ENCODE results near the gene ITGB8.

The ITGB8 gene

DNA sequence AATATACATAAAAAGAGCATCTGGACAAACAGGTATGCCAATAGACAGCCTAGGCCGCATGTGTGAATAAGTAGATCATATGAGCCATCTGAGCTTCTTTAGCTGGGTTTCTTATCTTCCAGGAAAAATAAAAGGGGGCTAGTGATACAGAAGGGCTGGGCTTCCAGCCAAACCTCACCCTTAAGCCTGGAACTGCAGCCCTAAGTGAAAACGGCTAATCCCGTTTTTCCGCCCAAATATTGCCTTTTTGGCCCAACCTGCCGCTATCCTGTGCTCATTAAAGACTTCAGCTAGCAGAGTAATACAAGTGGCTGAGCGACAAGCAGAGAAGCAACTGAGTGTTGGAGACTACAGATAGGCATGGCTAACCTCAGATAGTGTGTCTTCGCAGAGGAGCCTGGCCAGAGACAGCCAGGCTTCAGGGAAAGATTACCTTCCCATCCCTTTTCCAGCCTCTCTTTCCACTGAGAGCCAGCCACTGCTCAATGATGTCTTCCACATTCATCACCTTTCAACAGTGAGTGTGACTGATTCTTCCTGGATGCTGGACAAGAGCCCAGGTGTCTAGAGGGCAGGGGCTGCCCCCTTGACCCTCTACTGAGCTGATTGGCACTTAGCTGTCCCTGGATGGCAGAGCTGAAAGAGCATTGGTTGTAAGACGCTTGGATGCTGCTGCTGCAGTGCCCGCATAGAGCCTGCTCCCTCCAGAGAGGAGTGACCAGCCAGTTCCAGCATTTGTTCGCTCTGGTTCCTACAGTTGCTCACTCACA lies 108.9 kb downstream of the ITGB8 start:
- H3K27ac Mint-ChIP-seq, result peak overlapping the region; percentile 14
- H3K4me1 Mint-ChIP-seq, result peaks cover 26% of the 10 kb centered on the region
- no peaks in the 10 kb centered on the region for H3K36me3 Mint-ChIP-seq
- H3K4me3 Mint-ChIP-seq, result no peak overlapping the region
- no peak for ATAC-seq
- H3K9me3 Mint-ChIP-seq, result no peaks in the 10 kb centered on the region
- H3K27me3 Mint-ChIP-seq, result peaks cover 15% of the 10 kb centered on the region

DNA sequence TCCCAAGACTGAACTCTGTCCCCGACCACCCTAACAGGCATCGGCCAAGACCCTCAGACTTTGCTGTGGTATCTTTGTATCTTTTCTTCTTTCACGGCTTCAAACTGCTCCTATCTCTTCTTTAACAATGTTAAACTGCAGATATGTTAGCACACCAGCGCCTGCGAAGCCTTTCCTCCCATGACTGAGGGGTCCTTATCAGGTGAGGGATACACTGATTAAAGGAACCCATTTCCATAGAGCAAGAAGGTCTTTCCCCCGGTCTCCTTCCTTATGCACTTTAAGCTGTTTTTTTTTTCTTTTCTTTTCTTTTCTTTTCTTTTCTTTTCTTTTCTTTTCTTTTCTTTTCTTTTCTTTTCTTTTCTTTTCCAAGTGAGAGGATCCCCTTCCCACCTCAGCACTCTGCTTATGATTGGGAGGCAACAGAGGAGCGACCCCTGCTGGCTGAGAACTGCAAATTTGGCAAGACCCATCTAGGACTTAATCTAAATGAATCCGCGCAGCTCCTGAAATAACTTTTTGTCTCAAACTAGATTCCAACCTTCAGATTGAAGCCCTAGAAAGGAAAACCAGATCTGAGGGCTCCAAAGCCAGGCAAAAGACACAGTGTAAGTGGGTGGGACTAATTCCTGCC lies 109.9 kb downstream of the ITGB8 start:
- H3K36me3 Mint-ChIP-seq, result no peaks in the 10 kb centered on the region
- H3K4me3 Mint-ChIP-seq, result no peak overlapping the region
- no peak overlapping the region for H3K27ac Mint-ChIP-seq
- H3K27me3 Mint-ChIP-seq, result peaks cover 23% of the 10 kb centered on the region
- H3K9me3 Mint-ChIP-seq, result no peaks in the 10 kb centered on the region
- H3K4me1 Mint-ChIP-seq, result peaks cover 26% of the 10 kb centered on the region
- ATAC-seq, result no peak

DNA sequence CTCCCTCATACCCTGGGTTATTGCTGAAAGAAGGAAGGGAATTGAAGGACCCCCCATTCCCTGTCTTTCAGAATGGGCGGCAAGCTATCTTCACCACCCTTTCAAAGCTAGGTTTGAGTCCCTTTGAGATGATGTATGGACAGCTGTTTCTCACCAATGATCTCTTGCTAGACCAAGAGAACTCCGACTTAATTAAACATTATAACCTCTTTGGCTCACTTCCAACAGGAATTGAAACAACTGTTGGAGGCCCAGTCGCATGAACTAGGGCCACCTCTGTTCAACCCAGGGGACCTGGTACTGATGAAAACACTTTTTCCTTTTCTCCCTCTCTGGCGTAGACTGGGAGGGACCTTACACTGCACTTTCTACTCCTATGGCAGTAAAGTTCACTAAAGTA lies 110.6 kb downstream of the ITGB8 start:
- ATAC-seq, result no peak
- H3K27me3 Mint-ChIP-seq, result peaks cover 23% of the 10 kb centered on the region
- no peak overlapping the region for H3K27ac Mint-ChIP-seq
- no peak overlapping the region for H3K4me3 Mint-ChIP-seq
- peaks cover 26% of the 10 kb centered on the region for H3K4me1 Mint-ChIP-seq
- H3K36me3 Mint-ChIP-seq, result no peaks in the 10 kb centered on the region
- no peaks in the 10 kb centered on the region for H3K9me3 Mint-ChIP-seq

GRCh38 chr7:20441991-20442441 lies 111.3 kb downstream of the ITGB8 start:
- Mint-ChIP-seq H3K4me3 (no peak overlapping the region), H3K4me1 (peaks cover 26% of the 10 kb centered on the region), H3K36me3 (no peaks in the 10 kb centered on the region), H3K27ac (no peak overlapping the region), H3K27me3 (peaks cover 23% of the 10 kb centered on the region), H3K9me3 (no peaks in the 10 kb centered on the region)
- no peak for ATAC-seq

GRCh38 chr7:20442951-20443350 lies 112.3 kb downstream of the ITGB8 start:
- Mint-ChIP-seq H3K4me1 (peaks cover 22% of the 10 kb centered on the region), H3K27me3 (peaks cover 30% of the 10 kb centered on the region), H3K36me3 (no peaks in the 10 kb centered on the region), H3K27ac (no peak overlapping the region), H3K9me3 (no peaks in the 10 kb centered on the region), H3K4me3 (no peak overlapping the region)
- ATAC-seq, result no peak

GRCh38 chr7:20444030-20444800 lies 113.5 kb downstream of the ITGB8 start:
- Mint-ChIP-seq H3K27me3 (peaks cover 43% of the 10 kb centered on the region), H3K9me3 (no peaks in the 10 kb centered on the region), H3K27ac (no peak overlapping the region), H3K4me1 (peaks cover 9% of the 10 kb centered on the region), H3K4me3 (no peak overlapping the region), H3K36me3 (no peaks in the 10 kb centered on the region)
- no peak for ATAC-seq

DNA sequence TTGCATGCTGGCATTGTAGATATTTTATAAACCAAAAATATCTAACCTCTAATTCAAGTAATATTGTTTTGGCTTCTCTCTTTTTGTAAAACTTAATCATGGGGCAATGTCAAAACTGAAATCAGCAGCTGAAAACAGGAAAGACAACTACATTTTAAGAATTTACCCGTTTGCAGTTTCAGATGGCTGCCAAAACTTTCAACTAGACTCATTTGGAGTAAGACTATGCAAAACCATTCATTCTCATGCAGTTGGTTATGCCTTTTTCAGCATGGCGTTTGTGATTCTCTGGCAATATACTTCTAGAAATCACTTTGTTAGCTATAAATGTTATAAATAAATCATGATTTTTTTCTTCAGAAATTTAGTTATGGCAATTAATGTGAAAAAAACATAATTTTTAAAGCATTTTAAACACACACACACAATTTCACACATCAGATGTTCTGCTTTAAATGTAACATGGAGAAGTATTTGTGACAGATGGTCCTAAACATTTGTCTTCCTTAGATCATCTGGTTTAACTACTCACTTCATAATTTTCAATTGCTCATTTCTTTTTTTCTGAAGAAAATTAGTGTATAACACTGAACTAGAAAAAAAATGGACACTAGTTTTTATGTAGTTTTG lies 116.4 kb downstream of the ITGB8 start:
- Mint-ChIP-seq H3K27me3 (peaks cover 44% of the 10 kb centered on the region), H3K36me3 (no peaks in the 10 kb centered on the region), H3K9me3 (no peaks in the 10 kb centered on the region), H3K27ac (no peak overlapping the region), H3K4me1 (no peaks in the 10 kb centered on the region), H3K4me3 (no peak overlapping the region)
- ATAC-seq, result no peak

DNA sequence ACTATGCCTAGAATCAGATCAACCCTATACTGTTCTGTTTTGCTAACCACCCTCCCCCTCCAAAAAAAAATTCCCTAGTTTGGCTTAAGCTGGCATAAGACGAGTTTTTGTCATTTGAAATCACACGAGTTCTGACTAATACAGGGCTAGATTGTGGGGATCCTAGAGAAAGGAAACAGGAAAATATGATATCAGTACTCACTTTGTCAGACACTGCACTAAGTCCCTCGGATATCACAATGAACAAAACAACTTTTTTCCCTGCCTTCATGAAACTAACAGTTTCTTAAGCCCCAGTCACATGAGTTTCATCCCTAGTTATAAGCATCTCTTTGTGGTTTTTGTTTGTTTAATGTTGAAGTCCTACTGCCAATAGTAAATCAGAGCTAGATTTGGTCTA lies 118.5 kb downstream of the ITGB8 start:
- no peaks in the 10 kb centered on the region for H3K9me3 Mint-ChIP-seq
- H3K4me1 Mint-ChIP-seq, result no peaks in the 10 kb centered on the region
- no peak overlapping the region for H3K27ac Mint-ChIP-seq
- peaks cover 33% of the 10 kb centered on the region for H3K27me3 Mint-ChIP-seq
- no peak for ATAC-seq
- H3K36me3 Mint-ChIP-seq, result no peaks in the 10 kb centered on the region
- no peak overlapping the region for H3K4me3 Mint-ChIP-seq

DNA sequence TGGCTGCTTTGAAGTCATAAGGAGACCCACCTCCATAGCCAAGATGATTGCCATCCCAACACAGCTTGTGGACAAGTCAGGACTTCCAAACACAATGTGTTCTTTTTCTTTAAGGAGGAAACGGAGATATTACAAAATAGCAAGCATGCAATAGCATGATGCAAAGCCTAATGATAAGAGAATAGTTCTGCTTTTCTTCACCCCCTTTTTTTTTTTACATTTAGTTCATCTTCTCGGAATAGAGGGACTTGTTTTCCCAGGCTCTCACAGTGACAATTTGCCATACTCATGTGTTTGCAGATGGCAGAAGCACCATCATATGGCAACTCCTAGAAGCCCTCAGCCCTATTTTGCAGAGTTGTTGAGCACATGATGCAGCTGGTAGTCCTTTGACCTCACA lies 119.8 kb downstream of the ITGB8 start:
- peaks cover 21% of the 10 kb centered on the region for H3K27me3 Mint-ChIP-seq

DNA sequence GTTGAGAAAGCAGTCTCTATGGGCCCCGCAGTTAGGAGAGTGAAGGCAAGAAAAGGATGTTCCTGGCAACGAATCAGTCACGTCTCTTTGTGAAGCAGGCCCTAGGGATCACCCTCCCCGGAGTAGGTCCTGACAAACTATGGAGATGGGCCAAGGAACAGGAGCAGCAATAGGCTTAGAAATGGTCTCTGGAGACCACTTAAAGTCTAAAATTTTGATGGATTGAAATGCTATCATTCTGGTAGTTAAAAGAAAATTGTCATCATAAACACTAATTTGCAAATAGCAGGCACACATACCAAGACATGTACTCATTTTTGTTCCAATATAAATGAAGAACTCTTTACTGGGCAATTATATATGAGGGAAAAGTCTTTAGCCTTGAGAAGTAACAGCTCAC lies 123.5 kb downstream of the ITGB8 start:
- Mint-ChIP-seq H3K4me1 (no peaks in the 10 kb centered on the region), H3K27me3 (peaks cover 10% of the 10 kb centered on the region), H3K4me3 (no peak overlapping the region), H3K27ac (no peak overlapping the region), H3K36me3 (no peaks in the 10 kb centered on the region), H3K9me3 (no peaks in the 10 kb centered on the region)
- ATAC-seq, result no peak

More for the DNA sequence above, 119.8 kb downstream of the ITGB8 start:
- Mint-ChIP-seq H3K4me1 (no peaks in the 10 kb centered on the region), H3K4me3 (no peak overlapping the region), H3K36me3 (no peaks in the 10 kb centered on the region), H3K9me3 (no peaks in the 10 kb centered on the region), H3K27ac (no peak overlapping the region)
- no peak for ATAC-seq

- Mint-ChIP-seq H3K27me3 (peaks cover 9% of the 10 kb centered on the region), H3K36me3 (no peaks in the 10 kb centered on the region), H3K4me1 (no peaks in the 10 kb centered on the region), H3K9me3 (no peaks in the 10 kb centered on the region), H3K27ac (no peak overlapping the region), H3K4me3 (no peak overlapping the region)
- ATAC-seq, result no peak
Observed at GRCh38 chr7:20456701-20457100, 126.0 kb downstream of the ITGB8 start.

GRCh38 chr7:20458521-20458920 lies 127.8 kb downstream of the ITGB8 start:
- Mint-ChIP-seq H3K4me1 (no peaks in the 10 kb centered on the region), H3K27ac (no peak overlapping the region)

DNA sequence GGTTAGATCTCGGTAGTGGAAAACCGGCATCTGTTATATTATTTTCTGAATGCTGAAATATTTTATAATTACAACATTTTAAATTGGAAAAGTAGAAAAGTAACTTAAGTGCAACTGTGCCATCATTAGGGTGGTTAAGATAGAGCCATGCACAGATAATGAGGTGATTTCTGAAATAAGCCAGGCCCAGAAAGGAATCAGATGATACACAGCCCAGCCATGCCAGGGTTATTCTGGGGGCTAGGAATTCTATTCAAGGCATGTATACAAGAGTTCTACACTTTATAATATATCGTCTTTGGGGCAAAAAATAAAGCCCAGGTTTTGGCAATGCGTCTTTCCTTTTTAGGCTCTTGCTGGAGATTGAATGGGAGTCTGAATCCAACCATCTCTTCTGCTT lies 128.7 kb downstream of the ITGB8 start:
- no peaks in the 10 kb centered on the region for H3K4me1 Mint-ChIP-seq

More at GRCh38 chr7:20458521-20458920, 127.8 kb downstream of the ITGB8 start:
- no peaks in the 10 kb centered on the region for H3K9me3 Mint-ChIP-seq
- H3K4me3 Mint-ChIP-seq, result no peak overlapping the region
- no peaks in the 10 kb centered on the region for H3K36me3 Mint-ChIP-seq
- peaks cover 9% of the 10 kb centered on the region for H3K27me3 Mint-ChIP-seq
- ATAC-seq, result no peak

DNA sequence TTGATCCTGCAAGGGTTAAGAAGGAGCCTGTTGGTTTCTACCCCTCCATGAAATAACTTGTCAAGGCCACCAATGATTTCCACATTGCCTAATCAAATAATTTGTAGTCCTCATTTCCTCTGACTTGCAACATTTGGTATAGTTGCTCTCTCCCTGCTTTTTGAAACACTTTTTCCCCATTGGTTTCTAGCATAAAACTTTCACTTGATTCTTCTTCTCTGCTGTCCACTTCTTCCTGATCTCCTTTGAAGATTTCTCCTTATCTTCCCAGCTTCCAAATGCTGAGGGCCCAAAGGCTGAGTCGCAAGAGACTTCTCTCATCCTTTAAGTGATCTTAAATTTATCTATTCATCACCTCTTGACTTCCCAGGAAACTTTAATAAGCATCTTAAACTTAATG lies 134.2 kb downstream of the ITGB8 start:
- Mint-ChIP-seq H3K27me3 (peaks cover 12% of the 10 kb centered on the region), H3K4me3 (no peak overlapping the region), H3K27ac (no peak overlapping the region), H3K36me3 (no peaks in the 10 kb centered on the region), H3K4me1 (no peaks in the 10 kb centered on the region), H3K9me3 (no peaks in the 10 kb centered on the region)
- no peak for ATAC-seq

More for the DNA sequence above, 128.7 kb downstream of the ITGB8 start:
- H3K36me3 Mint-ChIP-seq, result no peaks in the 10 kb centered on the region
- no peak for ATAC-seq
- H3K27ac Mint-ChIP-seq, result no peak overlapping the region
- no peaks in the 10 kb centered on the region for H3K9me3 Mint-ChIP-seq
- H3K27me3 Mint-ChIP-seq, result peaks cover 9% of the 10 kb centered on the region
- no peak overlapping the region for H3K4me3 Mint-ChIP-seq

All from stimulated activated memory B cell treated with anti-CD40 and anti-IgM and Interleukin-4, amounts not matched to agents 10 μg/mL and 1 μg/mL and 100 μg/mL, for 72 hours (primary cell).